Measurements from ENCODE around the gene SLC7A5. TPM values are rescaled to one million over a fixed set of nuclear protein-coding genes. Genes with fewer than 3 reads are reported as not detected.
A peak's percentile ranks its signal among the peaks of the same experiment; 100 is the strongest.
"Not testable (repeated sequence)": the region's sequence is repeated elsewhere in the genome, so short reads cannot be mapped to it uniquely, and the experiment has no call there.

Gene SLC7A5
- total RNA-seq, 1 donor from 2014 or later = 40.4 TPM

DNA sequence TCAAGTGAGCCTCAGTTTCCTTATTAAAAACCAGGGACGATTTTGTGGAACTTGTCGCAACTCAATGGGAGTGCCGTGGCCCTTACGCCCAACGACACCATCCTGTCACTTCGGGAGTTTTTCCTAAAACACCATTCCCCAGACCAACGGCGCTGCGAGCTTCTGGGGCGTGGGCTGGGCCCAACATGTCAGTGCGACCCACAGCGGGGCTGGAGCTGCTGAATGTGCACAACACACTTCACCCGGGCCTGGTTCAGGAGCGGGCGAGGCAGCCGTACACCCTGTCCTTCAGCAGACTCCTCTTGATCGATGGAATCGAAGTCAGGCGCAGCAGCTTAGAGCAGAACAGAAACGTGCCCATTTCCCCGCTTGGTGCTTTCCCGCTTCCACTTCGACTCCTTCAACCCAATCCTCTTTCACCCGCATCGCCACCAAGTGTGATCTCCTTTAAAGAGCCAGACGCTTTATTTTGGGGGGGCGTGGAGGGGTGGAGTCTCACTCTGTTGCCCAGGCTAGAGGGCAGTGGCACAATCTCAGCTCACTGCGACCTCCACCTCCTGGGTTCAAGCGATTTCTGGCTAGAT lies 13.2 kb upstream of the SLC7A5 start:
- H3K36me3 Mint-ChIP-seq = no peaks in the 10 kb centered on the region
- DNase-seq (ENCODE audit: extremely low spot score, unreplicated experiment) = no peak
- H3K4me3 Mint-ChIP-seq = no peak overlapping the region
- peaks cover 8% of the 10 kb centered on the region for H3K4me1 Mint-ChIP-seq (ENCODE audit: unreplicated experiment)
- peaks cover 6% of the 10 kb centered on the region for H3K9me3 Mint-ChIP-seq
- TF ChIP-seq, protein P1, sequence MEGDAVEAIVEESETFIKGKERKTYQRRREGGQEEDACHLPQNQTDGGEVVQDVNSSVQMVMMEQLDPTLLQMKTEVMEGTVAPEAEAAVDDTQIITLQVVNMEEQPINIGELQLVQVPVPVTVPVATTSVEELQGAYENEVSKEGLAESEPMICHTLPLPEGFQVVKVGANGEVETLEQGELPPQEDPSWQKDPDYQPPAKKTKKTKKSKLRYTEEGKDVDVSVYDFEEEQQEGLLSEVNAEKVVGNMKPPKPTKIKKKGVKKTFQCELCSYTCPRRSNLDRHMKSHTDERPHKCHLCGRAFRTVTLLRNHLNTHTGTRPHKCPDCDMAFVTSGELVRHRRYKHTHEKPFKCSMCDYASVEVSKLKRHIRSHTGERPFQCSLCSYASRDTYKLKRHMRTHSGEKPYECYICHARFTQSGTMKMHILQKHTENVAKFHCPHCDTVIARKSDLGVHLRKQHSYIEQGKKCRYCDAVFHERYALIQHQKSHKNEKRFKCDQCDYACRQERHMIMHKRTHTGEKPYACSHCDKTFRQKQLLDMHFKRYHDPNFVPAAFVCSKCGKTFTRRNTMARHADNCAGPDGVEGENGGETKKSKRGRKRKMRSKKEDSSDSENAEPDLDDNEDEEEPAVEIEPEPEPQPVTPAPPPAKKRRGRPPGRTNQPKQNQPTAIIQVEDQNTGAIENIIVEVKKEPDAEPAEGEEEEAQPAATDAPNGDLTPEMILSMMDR (conservative IDR thresholded peaks at IDR 0.05) = no peak
- H3K27me3 Mint-ChIP-seq = peaks cover 18% of the 10 kb centered on the region
- no peak overlapping the region for H3K27ac Mint-ChIP-seq

DNA sequence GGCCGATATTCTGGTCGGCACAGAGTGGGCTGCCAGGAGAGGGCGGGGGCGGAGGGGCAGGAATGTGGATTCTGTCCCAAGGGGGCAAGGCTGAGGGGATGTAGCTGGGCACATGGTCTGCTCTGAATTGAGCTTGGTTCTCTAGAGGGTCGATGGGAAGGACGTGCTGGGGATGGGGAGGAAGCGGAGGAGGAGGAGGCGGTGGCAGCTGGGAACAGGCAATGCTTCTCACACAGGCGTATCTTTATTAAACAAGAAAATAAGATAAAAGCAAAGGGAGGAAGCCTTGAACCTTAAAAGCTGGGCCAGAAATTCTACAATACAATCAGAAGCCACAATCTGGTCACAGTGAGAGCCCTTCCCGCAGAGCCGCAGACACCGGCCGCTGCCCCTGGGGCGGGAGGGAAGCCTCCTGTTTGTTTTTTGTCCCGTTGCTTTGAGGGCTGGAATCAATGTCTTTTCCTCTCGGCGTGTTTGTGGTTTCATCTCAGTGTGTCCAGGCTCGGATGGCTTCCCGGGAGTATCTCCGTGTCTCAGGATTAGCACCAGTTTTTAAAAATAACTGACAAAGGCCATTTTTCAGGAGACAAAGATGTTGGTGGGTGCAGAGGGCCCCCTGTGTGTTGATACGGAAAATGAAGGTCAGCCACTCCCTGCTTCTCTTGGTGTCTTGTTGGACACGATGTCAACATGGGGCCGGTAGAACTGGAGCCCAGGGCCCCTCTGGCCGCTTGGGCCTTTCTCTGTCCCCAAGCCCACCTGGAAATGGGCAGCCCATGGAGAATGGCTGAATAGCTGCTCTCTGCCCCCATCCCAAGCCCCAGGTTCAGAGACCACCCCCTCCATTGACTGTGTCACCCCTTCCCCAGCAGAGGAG lies 12.3 kb upstream of the SLC7A5 start:
- Mint-ChIP-seq H3K9me3 (peaks cover 6% of the 10 kb centered on the region), H3K36me3 (no peaks in the 10 kb centered on the region), H3K27me3 (peaks cover 18% of the 10 kb centered on the region), H3K4me1 (ENCODE audit: unreplicated experiment) (peaks cover 8% of the 10 kb centered on the region), H3K4me3 (no peak overlapping the region), H3K27ac (no peak overlapping the region)
- DNase-seq (ENCODE audit: extremely low spot score, unreplicated experiment) = no peak
- TF ChIP-seq, protein P1 (conservative IDR thresholded peaks at IDR 0.05) = no peak

DNA sequence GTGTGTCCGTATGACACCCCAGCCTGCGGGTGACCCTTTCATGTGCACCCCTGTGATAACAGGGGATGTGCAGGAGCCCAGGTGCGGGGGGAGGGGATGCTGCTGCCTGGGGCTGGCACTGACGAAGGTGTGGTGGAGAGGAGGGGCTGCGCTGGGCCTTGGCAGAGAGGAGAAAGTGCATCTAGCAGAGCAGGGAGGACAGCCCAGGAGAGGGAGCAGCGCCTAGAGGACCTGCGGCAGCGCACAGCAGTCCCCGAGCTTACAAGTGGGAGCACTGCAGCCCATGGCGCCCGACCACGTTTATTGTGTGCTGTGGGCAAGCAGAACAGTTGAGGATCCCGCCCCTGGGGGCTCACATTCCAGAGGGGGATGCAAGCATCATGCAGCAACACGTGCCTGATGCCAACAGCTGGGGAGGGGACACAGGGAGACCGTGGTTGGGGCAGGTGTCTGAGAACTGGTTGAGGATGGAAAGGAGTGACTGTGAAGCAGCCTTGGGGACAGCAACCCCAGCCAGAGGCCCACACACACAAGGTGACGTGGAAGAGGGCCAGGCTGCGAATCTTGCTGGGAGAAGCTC lies 10.9 kb upstream of the SLC7A5 start:
- DNase-seq (ENCODE audit: extremely low spot score, unreplicated experiment) = no peak
- Mint-ChIP-seq H3K36me3 (no peaks in the 10 kb centered on the region), H3K27me3 (peaks cover 17% of the 10 kb centered on the region), H3K4me1 (ENCODE audit: unreplicated experiment) (peaks cover 8% of the 10 kb centered on the region), H3K9me3 (peaks cover 6% of the 10 kb centered on the region), H3K27ac (peak overlapping the region; percentile 68), H3K4me3 (peak overlapping the region; percentile 26)
- TF ChIP-seq, protein P1 (conservative IDR thresholded peaks at IDR 0.05) = no peak

DNA sequence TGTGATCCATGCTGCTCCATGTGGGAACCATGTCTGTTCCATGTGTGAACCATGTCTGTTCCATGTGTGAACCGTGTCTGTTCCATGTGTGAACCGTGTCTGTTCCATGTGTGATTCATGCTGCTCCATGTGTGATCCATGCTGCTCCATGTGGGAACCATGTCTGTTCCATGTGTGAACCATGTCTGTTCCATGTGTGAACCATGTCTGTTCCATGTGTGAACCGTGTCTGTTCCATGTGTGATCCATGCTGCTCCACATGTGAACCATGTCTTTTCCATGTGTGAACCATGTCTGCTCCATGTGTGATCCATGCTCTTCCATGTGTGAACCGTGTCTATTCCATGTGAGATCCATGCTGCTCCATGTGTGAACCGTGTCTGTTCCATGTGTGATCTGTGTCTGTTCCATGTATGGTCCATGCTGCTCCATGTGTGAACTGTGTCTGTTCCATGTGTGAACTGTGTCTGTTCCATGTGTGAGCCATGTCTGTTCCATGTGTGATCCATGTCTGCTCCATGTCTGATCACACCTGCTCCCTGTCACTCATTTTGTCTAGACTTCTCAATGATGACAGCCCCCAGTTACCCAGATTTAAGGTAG lies 10.2 kb upstream of the SLC7A5 start:
- H3K27ac Mint-ChIP-seq, H3K4me3 Mint-ChIP-seq: not testable (repeated sequence)

DNA sequence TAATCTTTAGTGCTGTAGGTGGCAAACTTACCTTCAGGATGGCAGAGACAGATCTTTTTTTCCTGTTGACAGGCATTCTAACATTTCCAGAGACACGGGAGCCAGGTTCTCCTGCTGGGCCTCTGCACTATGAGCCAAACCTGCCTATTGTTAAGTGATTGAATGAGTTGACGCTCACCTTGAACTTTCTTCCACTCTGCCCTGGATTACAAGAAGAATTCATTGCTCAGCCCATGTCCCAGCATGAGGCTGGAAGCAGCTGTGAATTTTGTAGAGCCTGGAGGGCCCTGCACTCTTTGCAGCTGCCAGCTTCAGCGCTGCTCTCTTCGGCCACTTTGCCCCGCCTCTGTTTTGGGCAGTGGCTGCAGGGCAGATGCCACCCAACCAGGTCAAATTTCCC lies 9.4 kb upstream of the SLC7A5 start:
- H3K36me3 Mint-ChIP-seq = no peaks in the 10 kb centered on the region
- H3K27ac Mint-ChIP-seq = no peak overlapping the region
- peaks cover 6% of the 10 kb centered on the region for H3K9me3 Mint-ChIP-seq
- H3K4me1 Mint-ChIP-seq (ENCODE audit: unreplicated experiment) = peaks cover 17% of the 10 kb centered on the region
- H3K27me3 Mint-ChIP-seq = peaks cover 25% of the 10 kb centered on the region
- no peak overlapping the region for H3K4me3 Mint-ChIP-seq
- TF ChIP-seq, protein P1 (conservative IDR thresholded peaks at IDR 0.05) = no peak
- DNase-seq (ENCODE audit: extremely low spot score, unreplicated experiment) = no peak

More for the DNA sequence above, 10.2 kb upstream of the SLC7A5 start:
- peaks cover 24% of the 10 kb centered on the region for H3K27me3 Mint-ChIP-seq
- not testable (repeated sequence) for DNase-seq (ENCODE audit: extremely low spot score, unreplicated experiment); H3K9me3 Mint-ChIP-seq; H3K36me3 Mint-ChIP-seq
- H3K4me1 Mint-ChIP-seq (ENCODE audit: unreplicated experiment) = peaks cover 15% of the 10 kb centered on the region
